ENCODE measurements around the gene KLHL29. TPM values are rescaled to one million over a fixed set of nuclear protein-coding genes. Genes with fewer than 3 reads are reported as not detected.

Gene KLHL29
- total and polyA plus RNA-seq, 10 donors: 1.5 to 30.5 (median 9.4) TPM

- Histone ChIP-seq H3K4me3 (no peak overlapping the region), H3K27me3 (replicated peaks in 1 of 7) (no peaks in the 10 kb centered on the region), H3K27ac (no peak overlapping the region), H3K36me3 (no peaks in the 10 kb centered on the region), H3K9me3 (no peaks in the 10 kb centered on the region), H3K4me1 (peaks cover 0 to 12% (median 2%) of the 10 kb centered on the region in 6 donors)
- 86 to 96% (median 93%) methylated on average over 14 to 17 of the region's 17 CpGs for WGBS, 5 donors
- TF ChIP-seq POLR2A (IDR thresholded peaks at IDR 0.05) (no peak), POLR2AphosphoS5 (IDR thresholded peaks at IDR 0.05) (no peak)
- TF ChIP-seq, protein P1, sequence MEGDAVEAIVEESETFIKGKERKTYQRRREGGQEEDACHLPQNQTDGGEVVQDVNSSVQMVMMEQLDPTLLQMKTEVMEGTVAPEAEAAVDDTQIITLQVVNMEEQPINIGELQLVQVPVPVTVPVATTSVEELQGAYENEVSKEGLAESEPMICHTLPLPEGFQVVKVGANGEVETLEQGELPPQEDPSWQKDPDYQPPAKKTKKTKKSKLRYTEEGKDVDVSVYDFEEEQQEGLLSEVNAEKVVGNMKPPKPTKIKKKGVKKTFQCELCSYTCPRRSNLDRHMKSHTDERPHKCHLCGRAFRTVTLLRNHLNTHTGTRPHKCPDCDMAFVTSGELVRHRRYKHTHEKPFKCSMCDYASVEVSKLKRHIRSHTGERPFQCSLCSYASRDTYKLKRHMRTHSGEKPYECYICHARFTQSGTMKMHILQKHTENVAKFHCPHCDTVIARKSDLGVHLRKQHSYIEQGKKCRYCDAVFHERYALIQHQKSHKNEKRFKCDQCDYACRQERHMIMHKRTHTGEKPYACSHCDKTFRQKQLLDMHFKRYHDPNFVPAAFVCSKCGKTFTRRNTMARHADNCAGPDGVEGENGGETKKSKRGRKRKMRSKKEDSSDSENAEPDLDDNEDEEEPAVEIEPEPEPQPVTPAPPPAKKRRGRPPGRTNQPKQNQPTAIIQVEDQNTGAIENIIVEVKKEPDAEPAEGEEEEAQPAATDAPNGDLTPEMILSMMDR (IDR thresholded peaks at IDR 0.05 in 8 of 11, conservative IDR thresholded peaks at IDR 0.05 in 3 of 11): no peak
- peak; percentile 48 for DNase-seq
- intact Hi-C loops (cut with DNase I; ENCODE audit: low total_unique reads): no loop called here
These were observed 199.2 kb downstream of the KLHL29 start for GRCh38 chr2:23584054-23584745.

DNA sequence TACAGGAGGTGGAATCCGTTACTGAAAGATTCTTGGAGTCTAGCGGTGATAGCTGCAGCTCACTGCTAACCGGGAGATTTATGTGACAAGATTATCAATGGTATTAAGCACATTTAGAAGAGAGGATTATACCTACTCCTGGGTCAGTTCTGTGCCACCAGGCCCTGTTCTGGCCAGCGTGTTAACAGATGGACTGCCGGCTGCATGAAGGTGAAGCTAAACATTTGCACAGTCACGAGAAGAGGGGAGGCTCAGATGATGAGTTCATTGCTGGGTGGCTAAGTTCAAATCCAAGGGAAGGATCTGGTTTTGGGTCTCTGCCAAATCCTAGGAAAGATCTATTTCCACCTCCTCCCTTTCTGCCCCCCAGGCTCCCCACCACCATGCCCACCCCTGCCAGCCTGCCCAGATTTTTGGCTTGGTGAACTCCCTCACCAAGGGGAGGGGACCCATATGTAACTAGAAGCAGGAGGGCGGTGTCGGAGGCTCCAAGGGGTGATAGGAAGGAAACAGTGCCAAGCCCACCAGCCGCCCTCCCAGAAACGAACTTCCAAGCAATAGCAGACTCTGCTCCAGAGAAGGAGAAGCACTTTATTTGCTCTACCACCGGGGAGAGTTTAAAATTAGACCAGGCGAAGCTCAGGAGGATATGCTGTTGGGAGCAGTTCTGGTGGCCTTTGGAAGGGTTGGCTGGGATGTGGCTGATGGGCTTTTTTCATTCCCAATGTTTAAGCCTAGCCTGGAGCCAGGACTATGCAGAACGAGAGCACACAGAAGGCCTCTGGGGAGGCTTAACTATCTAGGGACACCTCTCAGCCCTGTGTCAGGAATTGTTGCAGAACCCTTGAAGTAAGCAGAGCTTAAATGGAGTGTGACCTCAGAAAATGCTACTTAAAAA, 200.5 kb downstream of the KLHL29 start:
- Histone ChIP-seq H3K9me3 (no peaks in the 10 kb centered on the region), H3K4me3 (no peak overlapping the region), H3K27me3 (replicated peaks in 1 of 7) (no peaks in the 10 kb centered on the region), H3K4me1 (peaks cover 0 to 12% (median 2%) of the 10 kb centered on the region in 6 donors), H3K36me3 (no peaks in the 10 kb centered on the region), H3K27ac (no peak overlapping the region)
- TF ChIP-seq, protein P1 (IDR thresholded peaks at IDR 0.05 in 8 of 11, conservative IDR thresholded peaks at IDR 0.05 in 3 of 11): no peak
- TF ChIP-seq POLR2A (IDR thresholded peaks at IDR 0.05) (no peak), POLR2AphosphoS5 (IDR thresholded peaks at IDR 0.05) (no peak)
- intact Hi-C loops (cut with DNase I; ENCODE audit: low total_unique reads): no loop called here
- WGBS, 5 donors: 77 to 81% (median 79%) methylated on average over 13 of the region's 13 CpGs
- peak; percentile 65 for DNase-seq

GRCh38 chr2:23586741-23587306, 201.8 kb downstream of the KLHL29 start:
- H3K27ac ChIP-seq: peak overlapping the region in 4 of 8 donors; percentile 7 to 30 (median 19)
- 62 to 77% (median 73%) methylated on average over 15 of the region's 15 CpGs for WGBS, 5 donors

More at GRCh38 chr2:23586741-23587306, 201.8 kb downstream of the KLHL29 start:
- TF ChIP-seq POLR2A (IDR thresholded peaks at IDR 0.05): no peak
- TF ChIP-seq, protein P1 (IDR thresholded peaks at IDR 0.05 in 8 of 11, conservative IDR thresholded peaks at IDR 0.05 in 3 of 11): no peak
- no peak for TF ChIP-seq POLR2AphosphoS5 (IDR thresholded peaks at IDR 0.05)
- intact Hi-C loops (cut with DNase I; ENCODE audit: low total_unique reads): no loop called here
- no peaks in the 10 kb centered on the region for H3K36me3 ChIP-seq
- no peaks in the 10 kb centered on the region for H3K9me3 ChIP-seq
- H3K4me1 ChIP-seq: peaks cover 0 to 15% (median 2%) of the 10 kb centered on the region in 6 donors
- peak; percentile 24 for DNase-seq
- H3K4me3 ChIP-seq: no peak overlapping the region
- H3K27me3 ChIP-seq (replicated peaks in 1 of 7): peaks cover 0 to 5% (median 0%) of the 10 kb centered on the region in 7 donors
